COR-L47 (cell line): ENCODE measurements around the gene TRIM25.

Experiments used
- DNase-seq: peaks from one replicate; lab custom pipeline; 2025; lab: John Stamatoyannopoulos, UW

Gene TRIM25

DNA sequence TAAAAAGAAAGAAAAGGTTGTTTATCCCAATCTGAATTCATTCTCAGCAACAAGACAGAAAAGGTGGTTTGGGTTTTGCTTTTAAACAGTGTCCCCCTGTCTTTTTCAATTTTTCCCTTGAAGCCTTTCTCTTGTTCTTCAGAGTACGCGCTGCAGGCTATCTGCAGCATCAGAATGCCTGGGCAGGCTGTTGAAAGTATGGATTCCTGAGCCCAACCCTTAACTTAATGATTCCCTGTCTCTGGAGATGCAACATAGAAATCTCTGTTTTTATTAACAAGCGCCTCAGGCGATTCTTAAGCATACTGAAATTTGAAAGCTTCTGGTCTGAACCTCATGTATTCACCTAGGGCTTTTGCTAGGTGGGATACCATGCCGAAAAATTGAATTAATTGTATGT is 47.8 kb downstream of the TRIM25 start:
- DNase-seq, result no peak

DNA sequence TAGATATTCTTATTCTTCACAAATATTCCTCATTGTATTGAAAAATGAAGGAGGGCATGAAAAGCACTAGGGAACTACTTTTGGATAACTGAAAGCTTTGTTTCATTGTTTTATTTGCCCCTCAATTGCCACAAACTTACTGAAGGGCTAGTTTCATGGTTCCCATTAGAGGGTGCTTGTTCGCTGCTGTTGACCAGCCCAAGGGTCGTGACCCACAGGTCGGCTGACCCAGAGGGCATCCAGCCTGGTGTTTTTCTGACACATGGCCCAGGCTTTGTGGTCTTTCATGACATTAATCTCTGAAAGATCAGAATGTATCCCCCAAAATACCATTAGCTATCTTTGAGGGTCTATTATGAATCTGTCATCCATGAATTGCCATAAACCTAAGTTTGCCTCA is 49.9 kb downstream of the TRIM25 start:
- DNase-seq, result no peak

DNA sequence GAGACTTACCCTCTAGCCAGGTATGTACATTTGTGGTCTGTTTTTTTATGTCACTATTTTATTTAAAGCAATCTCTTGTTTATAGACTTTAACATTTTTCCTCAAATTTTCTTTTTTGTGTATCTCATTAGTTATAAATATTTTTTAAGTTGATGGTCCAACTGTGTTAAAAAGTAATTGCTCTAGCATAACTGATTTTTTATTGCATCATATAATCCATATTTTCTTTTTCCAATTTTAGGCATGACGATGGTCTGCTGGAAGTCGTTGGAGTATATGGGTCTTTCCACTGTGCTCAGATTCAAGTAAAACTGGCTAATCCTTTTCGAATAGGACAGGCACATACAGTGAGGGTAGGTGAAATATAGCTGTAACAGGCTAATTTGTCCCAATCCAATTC is 52.0 kb downstream of the TRIM25 start:
- no peak for DNase-seq

DNA sequence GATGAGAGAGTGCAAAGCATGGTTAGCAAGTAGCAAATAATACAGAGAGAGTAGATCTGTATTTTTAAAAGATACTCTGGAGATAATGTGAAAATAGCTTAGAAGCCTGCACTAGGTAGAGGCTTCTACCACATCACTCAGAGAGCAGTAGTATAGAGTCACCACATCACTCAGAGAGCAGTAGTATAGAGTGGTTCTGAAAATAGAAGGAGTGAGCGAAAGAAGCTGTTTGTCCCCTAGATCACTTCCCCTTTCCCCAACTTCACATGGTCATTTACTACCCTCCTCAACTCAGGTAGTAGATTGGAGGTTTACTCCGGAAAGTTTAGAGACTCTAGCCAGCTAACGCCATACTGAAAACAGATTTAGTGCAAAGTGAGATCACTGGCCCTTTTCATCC is 62.8 kb downstream of the TRIM25 start:
- DNase-seq, result no peak

DNA sequence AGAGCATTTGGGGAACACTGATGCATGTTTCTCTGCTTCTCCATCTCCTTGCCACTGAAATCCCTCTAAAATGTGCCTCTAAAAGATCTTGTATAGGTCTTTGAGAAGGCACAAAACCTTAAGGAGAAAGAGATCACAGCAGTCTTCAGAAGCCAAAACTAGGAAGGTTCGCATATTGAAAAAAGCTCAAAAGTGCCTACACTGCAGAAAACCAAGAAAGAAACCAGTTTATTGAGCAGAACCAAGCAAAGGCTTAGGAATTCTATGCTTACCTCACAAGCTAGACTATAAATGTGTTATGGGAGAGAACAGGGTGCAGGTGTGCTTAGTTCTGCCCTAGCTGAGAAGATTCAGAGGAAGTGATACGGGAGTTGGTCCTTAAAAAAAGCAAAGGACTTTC is 63.3 kb downstream of the TRIM25 start:
- no peak for DNase-seq

DNA sequence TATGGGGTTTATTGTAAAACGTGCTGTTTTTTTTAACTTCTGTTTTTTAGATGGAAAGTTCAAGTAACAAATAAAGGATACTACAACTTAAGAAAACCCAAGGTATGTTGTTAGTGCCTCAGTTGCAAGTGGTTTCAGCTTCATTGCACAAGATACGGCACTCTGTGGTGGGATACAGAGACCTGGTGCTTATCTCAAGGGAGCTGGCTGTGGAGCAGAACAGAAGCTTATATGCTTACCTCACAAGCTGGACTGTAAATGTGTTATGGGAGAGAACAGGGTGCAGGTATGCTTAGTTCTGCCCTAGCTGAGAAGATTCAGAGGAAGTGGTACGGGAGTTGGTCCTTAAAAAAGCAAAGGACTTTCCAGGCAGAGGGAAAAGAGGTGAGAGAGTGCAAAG is 64.7 kb downstream of the TRIM25 start:
- no peak for DNase-seq

DNA sequence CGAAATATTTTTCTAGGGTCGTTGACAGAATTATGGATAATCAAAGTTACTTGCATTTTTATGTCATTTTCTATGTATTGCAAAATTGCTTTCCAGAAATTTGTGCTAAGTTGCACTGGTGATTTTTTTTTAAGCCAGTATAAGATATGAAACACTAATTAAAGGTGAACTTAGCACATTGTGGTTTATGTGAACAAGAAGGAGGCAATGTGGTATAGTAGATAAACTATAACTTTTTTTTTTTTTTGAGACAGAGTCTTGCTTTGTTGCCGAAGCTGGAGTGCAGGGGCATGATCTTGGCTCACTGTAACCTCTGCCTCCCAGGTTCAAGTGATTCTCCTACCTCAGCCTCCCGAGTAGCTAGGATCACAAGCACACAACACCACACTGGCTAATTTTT is 66.7 kb downstream of the TRIM25 start:
- no peak for DNase-seq

DNA sequence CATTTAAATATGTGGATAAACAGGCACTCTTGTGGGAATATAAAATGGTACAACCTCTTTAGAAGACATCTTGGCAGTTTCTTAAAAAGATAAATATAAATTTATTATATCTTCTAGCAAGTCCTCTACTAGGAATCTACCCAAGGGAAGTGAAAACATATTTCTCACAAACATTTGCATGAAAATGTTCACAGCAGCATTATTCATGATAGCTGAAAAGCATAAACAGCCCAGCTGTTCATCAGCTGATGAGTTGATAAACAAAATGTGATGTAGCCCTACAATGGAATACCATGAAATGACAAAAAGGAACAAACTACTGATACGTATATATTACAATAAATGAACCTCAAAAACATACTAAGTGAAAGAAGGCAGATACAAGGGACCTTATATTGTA is 67.9 kb downstream of the TRIM25 start:
- DNase-seq, result no peak

DNA sequence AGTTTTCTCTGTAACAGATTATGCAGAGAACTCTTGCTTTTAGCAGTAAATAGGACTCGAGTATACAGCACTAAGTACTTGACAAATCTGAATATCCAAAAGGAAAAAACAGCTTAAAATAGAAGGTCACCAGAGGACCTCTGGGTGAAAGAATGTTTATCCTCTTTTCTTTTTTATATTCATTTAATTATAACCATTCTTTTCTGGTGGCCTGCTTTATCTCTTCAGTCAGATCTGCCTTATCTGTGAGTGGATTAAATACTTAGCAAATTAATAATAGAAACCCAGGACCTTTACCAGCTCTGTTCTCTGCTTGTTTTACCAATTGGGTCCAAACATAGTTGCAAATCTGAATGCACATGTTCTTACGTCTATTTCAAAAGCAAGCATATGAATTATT is 71.3 kb downstream of the TRIM25 start:
- DNase-seq, result no peak

DNA sequence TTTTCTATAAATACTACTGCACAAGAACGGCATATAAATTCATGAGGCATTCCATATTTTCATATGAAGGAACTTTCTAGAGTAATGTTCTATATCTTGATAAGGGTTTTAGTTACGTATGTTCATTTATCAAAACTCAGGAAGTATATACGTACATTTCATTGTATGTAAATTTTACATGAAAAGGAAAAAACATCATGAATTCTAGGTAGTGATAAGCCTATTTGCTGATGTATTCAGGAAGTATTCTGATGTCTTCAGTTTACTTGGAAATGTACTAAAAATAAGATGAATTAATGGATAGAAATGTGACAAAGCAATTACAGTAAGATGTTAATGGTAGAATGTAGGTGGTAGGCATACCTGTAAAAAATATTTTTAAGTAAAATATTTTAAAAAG is 75.2 kb downstream of the TRIM25 start:
- no peak for DNase-seq
